HepG2 (cell line): Measurements from ENCODE around the gene PTGES. TPM values are rescaled to one million over a fixed set of nuclear protein-coding genes. Genes with fewer than 3 reads are reported as not detected.

Experiments used
- GABPA ChIP-seq, 2 experiments: IDR thresholded peaks; 2 replicates each; pipeline ENCODE4 v1.6.1; 2011 to 2016; ENCODE audit warnings: low read depth in 2 of 2, low read length in 1 of 2, missing biosample characterization in 1 of 2, missing genetic modification characterization in 1 of 2
- MLX ChIP-seq: IDR thresholded peaks from 2 replicates; pipeline ENCODE4 v1.6.1; 2016
- MXI1 ChIP-seq: IDR thresholded peaks from 3 replicates; pipeline ENCODE4 v1.6.1; 2012; ENCODE audit warnings: low read depth, low read length, inconsistent platforms, borderline replicate concordance
- THRA ChIP-seq: sonication (generic); formaldehyde crosslinking; IDR thresholded peaks from 2 replicates; pipeline ENCODE4 v1.4.0; 2020; ENCODE audit warnings: missing genetic modification reagents, borderline replicate concordance
- TRIM24 ChIP-seq: sonication (generic); formaldehyde crosslinking; IDR thresholded peaks from 2 replicates; pipeline ENCODE4 v1.8.0; 2022; ENCODE audit warnings: mild to moderate bottlenecking, missing genetic modification reagents
- ZBTB49 ChIP-seq: sonication (generic); formaldehyde crosslinking; IDR thresholded peaks from 2 replicates; pipeline ENCODE4 v1.4.0; 2020; ENCODE audit warnings: missing genetic modification reagents, borderline replicate concordance
- ZNF816 ChIP-seq: sonication (generic); formaldehyde crosslinking; IDR thresholded peaks from 2 replicates; pipeline ENCODE4 v1.8.0; 2022; ENCODE audit warnings: missing genetic modification reagents, mild to moderate bottlenecking, borderline replicate concordance
- polyA plus RNA-seq, 8 experiments: library from polyadenylated mRNA; depleted of rRNA in 3 of 8; stranded (reverse) in 7 of 8; unstranded in 1 of 8; fragments of >200 nt; fragmentation: Illumina TruSeq in 4 of 8; extraction: Trizol in 4 of 8; gene quantifications; 2 replicates each; pipeline versions ENCODE4 v1.2.1 to v1.2.3, GENCODE V29; 2011 to 2016; ENCODE audit warnings: low read depth in 4 of 8, missing spikeins in 1 of 8, mixed read lengths in 1 of 8; ENCODE audit not compliant: insufficient read depth in 1 of 8
- total RNA-seq, 5 experiments: library from RNA; depleted of rRNA; stranded (reverse); fragments of >200 nt; fragmentation: Illumina TruSeq; extraction: Trizol; gene quantifications; 2 replicates each; pipeline ENCODE4 v1.2.3, GENCODE V29; 2016; ENCODE audit warnings: low read depth in 1 of 5

PTGES gene
- total and polyA plus RNA-seq, 2 of the 13 experiments (the other 11 are each of a cell fraction or from before 2014, with no cell fraction given): 0.07 TPM; not detected in 1

- TF ChIP-seq ZBTB49 (CRISPR knock-in tag) (no peak), MXI1 (no peak), GABPA (IDR thresholded peaks at IDR 0.05; ENCODE audit: low read depth, low read length) (no peak), GABPA (CRISPR knock-in tag; IDR thresholded peaks at IDR 0.05; ENCODE audit: low read depth) (no peak), MLX (CRISPR knock-in tag) (no peak), ZNF816 (CRISPR knock-in tag) (no peak), THRA (no peak), TRIM24 (no peak)
Measured at GRCh38 chr9:129728744-129729143, 24.1 kb downstream of the PTGES start (continued).
